ENCODE results near the gene MBD1. TPM values are rescaled to one million over a fixed set of nuclear protein-coding genes. Genes with fewer than 3 reads are reported as not detected.
"Not testable (repeated sequence)": the region's sequence is repeated elsewhere in the genome, so short reads cannot be mapped to it uniquely, and the experiment has no call there.

MBD1 gene
- total RNA-seq, 1 donor from 2014 or later = 65.1 TPM

GRCh38 chr18:50247561-50247960 is 33.8 kb downstream of the MBD1 start:
- Mint-ChIP-seq H3K4me3 (ENCODE audit: unreplicated experiment) (no peak overlapping the region), H3K9me3 (ENCODE audit: unreplicated experiment) (peaks cover 5% of the 10 kb centered on the region), H3K27ac (ENCODE audit: unreplicated experiment) (no peak overlapping the region), H3K4me1 (ENCODE audit: unreplicated experiment) (peaks cover 7% of the 10 kb centered on the region), H3K27me3 (ENCODE audit: unreplicated experiment) (peaks cover 1% of the 10 kb centered on the region), H3K36me3 (ENCODE audit: low read depth, unreplicated experiment) (peaks cover 5% of the 10 kb centered on the region)
- TF ChIP-seq, protein P1, sequence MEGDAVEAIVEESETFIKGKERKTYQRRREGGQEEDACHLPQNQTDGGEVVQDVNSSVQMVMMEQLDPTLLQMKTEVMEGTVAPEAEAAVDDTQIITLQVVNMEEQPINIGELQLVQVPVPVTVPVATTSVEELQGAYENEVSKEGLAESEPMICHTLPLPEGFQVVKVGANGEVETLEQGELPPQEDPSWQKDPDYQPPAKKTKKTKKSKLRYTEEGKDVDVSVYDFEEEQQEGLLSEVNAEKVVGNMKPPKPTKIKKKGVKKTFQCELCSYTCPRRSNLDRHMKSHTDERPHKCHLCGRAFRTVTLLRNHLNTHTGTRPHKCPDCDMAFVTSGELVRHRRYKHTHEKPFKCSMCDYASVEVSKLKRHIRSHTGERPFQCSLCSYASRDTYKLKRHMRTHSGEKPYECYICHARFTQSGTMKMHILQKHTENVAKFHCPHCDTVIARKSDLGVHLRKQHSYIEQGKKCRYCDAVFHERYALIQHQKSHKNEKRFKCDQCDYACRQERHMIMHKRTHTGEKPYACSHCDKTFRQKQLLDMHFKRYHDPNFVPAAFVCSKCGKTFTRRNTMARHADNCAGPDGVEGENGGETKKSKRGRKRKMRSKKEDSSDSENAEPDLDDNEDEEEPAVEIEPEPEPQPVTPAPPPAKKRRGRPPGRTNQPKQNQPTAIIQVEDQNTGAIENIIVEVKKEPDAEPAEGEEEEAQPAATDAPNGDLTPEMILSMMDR (IDR thresholded peaks at IDR 0.05; ENCODE audit: unreplicated experiment) = no peak
- DNase-seq (ENCODE audit: low spot score) = no peak

DNA sequence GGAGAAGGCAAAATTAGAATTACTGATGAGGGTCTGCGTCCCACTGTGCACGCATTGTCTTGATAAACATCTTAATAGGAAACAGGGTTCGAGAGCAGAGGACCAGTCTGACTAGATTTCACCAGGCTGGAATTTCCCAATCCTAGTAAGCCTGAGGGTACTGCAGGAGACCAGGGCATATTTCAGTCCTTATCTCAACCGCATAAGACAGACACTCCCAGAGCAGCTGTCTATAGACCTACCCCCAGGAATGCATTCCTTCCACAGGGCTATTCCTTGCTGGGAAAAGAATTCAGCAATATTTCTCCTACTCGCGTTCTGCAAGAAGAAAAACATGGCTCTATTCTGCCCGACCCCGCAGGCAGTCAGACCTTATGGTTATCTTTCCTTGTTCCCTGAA is 39.6 kb downstream of the MBD1 start:
- not testable (repeated sequence) for H3K4me1 Mint-ChIP-seq (ENCODE audit: unreplicated experiment); H3K27me3 Mint-ChIP-seq (ENCODE audit: unreplicated experiment); H3K36me3 Mint-ChIP-seq (ENCODE audit: low read depth, unreplicated experiment); DNase-seq (ENCODE audit: low spot score); H3K27ac Mint-ChIP-seq (ENCODE audit: unreplicated experiment); H3K9me3 Mint-ChIP-seq (ENCODE audit: unreplicated experiment); H3K4me3 Mint-ChIP-seq (ENCODE audit: unreplicated experiment)

- no peak for DNase-seq (ENCODE audit: low spot score)
- TF ChIP-seq, protein P1 (IDR thresholded peaks at IDR 0.05; ENCODE audit: unreplicated experiment) = no peak
- Mint-ChIP-seq H3K4me3 (ENCODE audit: unreplicated experiment) (no peak overlapping the region), H3K27ac (ENCODE audit: unreplicated experiment) (no peak overlapping the region), H3K27me3 (ENCODE audit: unreplicated experiment) (no peaks in the 10 kb centered on the region), H3K4me1 (ENCODE audit: unreplicated experiment) (no peaks in the 10 kb centered on the region), H3K36me3 (ENCODE audit: low read depth, unreplicated experiment) (peaks cover 8% of the 10 kb centered on the region), H3K9me3 (ENCODE audit: unreplicated experiment) (peaks cover 5% of the 10 kb centered on the region)
These were observed 41.2 kb downstream of the MBD1 start for GRCh38 chr18:50240080-50240563.

DNA sequence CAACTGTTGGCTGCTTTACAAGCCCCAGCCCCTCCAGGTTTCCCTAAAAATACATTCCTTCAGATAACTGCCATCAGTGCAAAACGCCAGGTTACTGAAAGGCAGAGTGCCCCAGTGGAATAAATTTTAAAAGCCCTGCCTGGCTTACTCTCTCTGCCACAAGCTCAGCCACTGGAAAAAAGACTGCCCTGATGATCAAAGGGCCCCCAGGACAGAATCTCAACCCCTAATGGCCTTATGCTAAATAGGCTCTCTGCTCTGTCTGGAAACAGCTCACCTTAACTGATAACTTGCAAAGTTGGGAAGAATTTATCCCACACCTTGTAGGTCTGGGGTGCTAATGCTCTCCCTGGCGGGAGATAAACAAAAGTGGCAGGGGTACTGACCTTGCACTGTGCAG is 48.9 kb downstream of the MBD1 start:
- TF ChIP-seq, protein P1 (IDR thresholded peaks at IDR 0.05; ENCODE audit: unreplicated experiment) = no peak
- no peak for DNase-seq (ENCODE audit: low spot score)

DNA sequence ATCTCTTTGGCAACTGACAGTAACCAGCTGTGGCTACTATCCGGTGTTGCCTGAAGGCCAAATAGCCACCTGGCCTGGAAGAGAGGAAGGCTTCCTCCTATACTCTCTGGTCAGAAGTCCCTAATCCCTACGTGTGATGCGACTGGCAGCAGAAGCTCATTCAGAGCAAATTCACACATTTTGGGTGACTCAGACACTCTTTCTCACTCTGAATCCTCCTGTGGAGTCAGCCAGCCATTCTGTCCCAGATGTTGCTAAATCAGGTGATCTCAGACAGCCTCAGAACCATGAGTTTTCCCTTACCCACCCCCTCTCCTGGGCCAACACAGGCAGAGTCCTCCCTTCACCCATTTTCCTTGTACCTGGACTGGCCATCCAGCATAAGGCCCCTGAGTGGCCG is 49.7 kb downstream of the MBD1 start:
- no peak for DNase-seq (ENCODE audit: low spot score)
- H3K4me1 Mint-ChIP-seq (ENCODE audit: unreplicated experiment) = no peaks in the 10 kb centered on the region
- H3K36me3 Mint-ChIP-seq (ENCODE audit: low read depth, unreplicated experiment) = no peaks in the 10 kb centered on the region
- H3K9me3 Mint-ChIP-seq (ENCODE audit: unreplicated experiment) = no peaks in the 10 kb centered on the region
- H3K27ac Mint-ChIP-seq (ENCODE audit: unreplicated experiment) = no peak overlapping the region
- TF ChIP-seq, protein P1 (IDR thresholded peaks at IDR 0.05; ENCODE audit: unreplicated experiment) = no peak
- H3K27me3 Mint-ChIP-seq (ENCODE audit: unreplicated experiment) = peaks cover 3% of the 10 kb centered on the region
- no peak overlapping the region for H3K4me3 Mint-ChIP-seq (ENCODE audit: unreplicated experiment)

More for the DNA sequence above, 48.9 kb downstream of the MBD1 start:
- no peaks in the 10 kb centered on the region for H3K9me3 Mint-ChIP-seq (ENCODE audit: unreplicated experiment)
- no peaks in the 10 kb centered on the region for H3K4me1 Mint-ChIP-seq (ENCODE audit: unreplicated experiment)
- H3K27ac Mint-ChIP-seq (ENCODE audit: unreplicated experiment) = no peak overlapping the region
- no peak overlapping the region for H3K4me3 Mint-ChIP-seq (ENCODE audit: unreplicated experiment)
- peaks cover 1% of the 10 kb centered on the region for H3K27me3 Mint-ChIP-seq (ENCODE audit: unreplicated experiment)
- no peaks in the 10 kb centered on the region for H3K36me3 Mint-ChIP-seq (ENCODE audit: low read depth, unreplicated experiment)

DNA sequence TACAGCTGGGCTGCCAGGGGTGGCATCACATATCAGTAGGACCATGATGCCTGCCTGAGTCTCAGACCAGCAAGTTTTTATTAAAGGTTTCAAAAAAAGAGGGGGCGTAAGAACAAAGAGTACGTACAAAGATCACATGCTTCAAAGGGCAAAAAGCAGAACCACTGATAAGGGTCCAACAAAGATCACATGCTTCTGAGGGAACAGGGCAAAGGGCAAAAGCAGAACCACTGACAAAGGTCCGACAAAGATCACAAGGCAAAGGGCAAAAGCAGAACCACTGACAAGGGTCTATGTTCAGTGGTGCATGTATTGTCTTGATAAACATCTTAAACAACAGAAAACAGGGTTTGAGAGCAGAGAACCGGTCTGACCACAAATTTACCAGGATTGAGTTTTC is 61.1 kb downstream of the MBD1 start:
- not testable (repeated sequence) for H3K27me3 Mint-ChIP-seq (ENCODE audit: unreplicated experiment); DNase-seq (ENCODE audit: low spot score); H3K36me3 Mint-ChIP-seq (ENCODE audit: low read depth, unreplicated experiment); H3K27ac Mint-ChIP-seq (ENCODE audit: unreplicated experiment); H3K4me1 Mint-ChIP-seq (ENCODE audit: unreplicated experiment); H3K4me3 Mint-ChIP-seq (ENCODE audit: unreplicated experiment); H3K9me3 Mint-ChIP-seq (ENCODE audit: unreplicated experiment)

Other genes starting within 250 kb of the MBD1 start
- 1.5 TPM for gene MYO5B, start 86.4 kb downstream of the MBD1 start, total RNA-seq (ENCODE audit: unreplicated experiment)
- 0.56 TPM for gene CFAP53, start 15.0 kb downstream of the MBD1 start, total RNA-seq (ENCODE audit: unreplicated experiment)
- 71.7 TPM for gene CXXC1, start 6.2 kb upstream of the MBD1 start, total RNA-seq (ENCODE audit: unreplicated experiment)
- gene SKA1, start 93.5 kb upstream of the MBD1 start, total RNA-seq (ENCODE audit: unreplicated experiment) = 4.7 TPM